Suppressor macrophage treated with lipopolysaccharide for 1 hour (primary cell): ENCODE measurements around the gene CLIP4.

Experiments used
- DNase-seq, 3 donors: peaks; one replicate each; pipeline ENCODE4 v3.0.0-alpha.2; 2020 to 2022

The CLIP4 gene

DNA sequence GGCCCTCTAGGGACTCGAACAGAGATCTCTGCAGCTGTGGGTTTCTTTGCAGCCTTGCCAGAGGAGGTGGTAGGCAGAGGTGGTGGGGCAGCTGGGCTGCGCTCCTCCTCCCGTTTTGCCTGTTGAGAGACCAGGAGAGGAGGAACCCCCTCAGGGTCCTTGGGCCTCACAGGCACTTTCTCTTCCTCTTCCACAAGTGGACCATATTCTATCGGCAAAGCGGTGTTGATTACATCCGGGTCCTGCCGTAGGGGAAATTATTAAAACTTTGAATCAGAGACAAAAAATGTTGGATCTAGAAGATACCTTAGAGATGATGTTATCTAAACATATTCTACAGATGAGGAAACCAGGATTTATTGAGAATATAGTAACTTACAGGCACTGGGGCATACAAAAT lies 78.5 kb downstream of the CLIP4 start:
- no peak for DNase-seq

DNA sequence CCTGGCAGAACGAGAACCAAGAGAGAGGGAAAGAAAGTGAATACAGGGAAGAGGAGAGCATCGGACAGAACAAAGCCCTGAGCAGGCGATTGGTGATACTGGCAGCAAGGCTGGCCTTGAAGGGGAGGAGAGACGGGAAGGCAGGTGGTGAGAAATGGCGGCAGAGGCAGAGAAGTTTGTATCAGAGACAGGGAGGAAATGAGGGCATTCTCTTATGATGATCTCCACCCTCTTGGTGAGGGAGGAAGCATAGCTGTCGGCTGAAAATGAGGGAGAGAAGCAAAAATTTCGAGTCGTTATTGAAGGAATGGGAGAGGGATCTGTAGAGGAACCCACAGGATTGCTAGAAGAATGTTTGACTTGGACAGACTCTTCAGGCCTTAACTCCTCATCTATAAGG lies 80.6 kb downstream of the CLIP4 start:
- DNase-seq: no peak

DNA sequence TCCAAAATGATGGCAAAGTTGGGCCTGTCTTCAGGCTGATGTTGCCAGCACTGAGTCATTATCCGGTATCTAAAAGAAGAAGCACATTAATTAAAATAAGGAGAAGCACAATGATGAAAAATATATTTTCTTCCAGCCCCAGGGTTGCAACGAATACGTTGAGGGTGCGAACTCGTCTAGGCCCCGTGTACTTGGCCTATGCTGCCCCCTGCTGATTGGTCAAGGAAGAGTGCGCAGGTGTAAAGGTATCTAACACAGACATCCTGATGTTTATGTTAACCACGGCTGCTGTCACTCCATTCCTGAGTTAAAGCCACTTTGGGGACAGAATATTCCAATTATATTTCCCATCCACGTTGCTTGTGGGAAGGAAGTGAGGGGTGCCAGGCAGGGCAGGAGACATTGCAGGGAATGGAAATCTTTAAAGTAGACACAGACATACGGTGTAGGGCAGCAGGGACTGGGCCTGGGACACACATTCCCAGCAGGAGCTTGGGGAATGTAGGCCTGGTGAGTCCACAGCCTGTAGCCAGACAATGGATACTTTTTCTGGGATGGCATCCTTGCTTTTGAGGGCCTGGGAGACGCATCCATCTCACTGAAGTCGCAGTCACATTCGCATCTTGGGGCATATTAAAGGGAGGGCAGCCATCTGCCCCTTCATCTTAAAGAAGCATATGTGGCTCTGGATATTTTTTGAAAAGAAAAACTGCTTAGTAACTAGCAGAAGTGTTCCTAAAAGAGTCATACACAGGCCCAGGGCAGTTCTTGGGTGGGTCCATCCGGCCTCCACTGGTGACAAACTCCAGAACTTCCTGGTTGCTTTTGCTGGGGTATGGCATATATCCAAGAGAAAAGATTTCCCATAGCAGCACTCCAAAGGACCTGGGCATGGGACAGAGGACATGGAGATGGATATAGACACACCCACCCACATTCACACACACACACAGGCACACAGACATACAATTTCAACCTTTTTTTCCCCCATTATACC lies 81.9 kb downstream of the CLIP4 start:
- DNase-seq: peak; percentile 46 to 63 (median 48)

DNA sequence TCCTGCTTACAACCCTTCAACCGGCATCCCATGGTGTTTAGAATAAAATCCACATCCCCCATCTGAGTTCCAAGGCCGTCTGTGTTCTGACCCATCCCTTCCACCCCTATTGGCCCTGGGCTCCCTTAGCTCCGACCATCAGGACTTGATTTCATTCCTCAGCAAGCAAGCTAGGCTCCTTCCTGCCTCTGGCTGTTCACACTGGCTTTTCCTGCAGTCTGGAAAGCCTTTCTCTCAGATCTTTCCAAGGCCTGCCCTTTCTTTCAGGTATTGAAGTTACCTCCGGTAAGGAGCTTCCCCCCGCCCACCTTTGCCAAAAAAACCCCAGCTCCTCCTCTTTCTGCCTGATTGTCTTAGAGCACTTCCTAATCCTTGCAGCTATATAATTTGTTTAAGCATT lies 86.8 kb downstream of the CLIP4 start:
- DNase-seq: no peak

DNA sequence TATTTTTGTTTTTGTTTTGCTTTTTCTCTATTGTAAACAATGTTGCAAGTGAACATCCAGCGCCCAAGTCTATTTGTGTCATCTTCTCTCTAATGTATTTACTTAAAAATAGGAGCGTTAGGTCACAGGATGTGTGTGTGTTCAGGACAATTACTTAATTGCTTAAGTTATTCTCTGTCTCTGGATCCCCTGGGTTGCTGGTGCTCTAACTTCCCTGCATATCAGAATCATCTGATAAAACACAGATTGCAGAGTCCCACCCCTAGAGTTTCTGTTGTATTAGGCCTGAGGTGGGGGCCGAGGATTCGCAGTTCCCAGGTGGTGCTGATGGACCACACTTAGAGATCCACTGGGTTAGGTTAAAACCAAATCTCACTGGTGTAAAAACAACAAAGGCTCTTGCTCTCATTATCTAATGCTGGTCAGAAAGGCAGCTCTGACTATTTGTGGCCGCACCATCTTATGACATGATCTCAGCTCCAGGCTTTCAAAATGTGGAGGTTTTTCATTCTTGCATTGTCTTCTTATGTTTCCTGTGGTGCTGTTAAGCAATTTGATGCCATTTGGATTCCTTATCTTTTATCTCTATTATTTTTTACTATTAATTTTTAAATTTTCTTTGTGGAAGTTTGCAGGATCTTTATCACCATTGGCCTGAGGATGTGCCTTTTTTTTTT lies 87.7 kb downstream of the CLIP4 start:
- DNase-seq: no peak

DNA sequence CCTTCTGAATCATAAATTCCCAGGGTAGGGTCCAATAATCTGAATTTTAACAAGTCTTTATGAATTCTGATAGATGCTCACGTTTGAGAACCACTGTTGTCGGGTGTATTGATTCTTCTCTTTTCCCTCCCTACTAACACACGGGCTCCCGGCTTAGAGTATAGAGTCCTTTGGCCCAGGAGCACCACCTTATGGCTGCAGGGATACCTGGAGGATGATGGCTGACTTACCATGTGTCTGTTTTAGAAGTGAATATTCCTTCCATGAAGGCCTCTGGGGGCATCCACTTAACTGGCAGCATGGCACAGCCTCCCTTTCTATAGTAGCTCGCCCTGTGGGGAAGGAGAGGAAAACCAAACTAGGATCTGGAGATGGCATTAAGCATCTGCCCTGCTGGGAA lies 91.7 kb downstream of the CLIP4 start:
- DNase-seq: no peak

DNA sequence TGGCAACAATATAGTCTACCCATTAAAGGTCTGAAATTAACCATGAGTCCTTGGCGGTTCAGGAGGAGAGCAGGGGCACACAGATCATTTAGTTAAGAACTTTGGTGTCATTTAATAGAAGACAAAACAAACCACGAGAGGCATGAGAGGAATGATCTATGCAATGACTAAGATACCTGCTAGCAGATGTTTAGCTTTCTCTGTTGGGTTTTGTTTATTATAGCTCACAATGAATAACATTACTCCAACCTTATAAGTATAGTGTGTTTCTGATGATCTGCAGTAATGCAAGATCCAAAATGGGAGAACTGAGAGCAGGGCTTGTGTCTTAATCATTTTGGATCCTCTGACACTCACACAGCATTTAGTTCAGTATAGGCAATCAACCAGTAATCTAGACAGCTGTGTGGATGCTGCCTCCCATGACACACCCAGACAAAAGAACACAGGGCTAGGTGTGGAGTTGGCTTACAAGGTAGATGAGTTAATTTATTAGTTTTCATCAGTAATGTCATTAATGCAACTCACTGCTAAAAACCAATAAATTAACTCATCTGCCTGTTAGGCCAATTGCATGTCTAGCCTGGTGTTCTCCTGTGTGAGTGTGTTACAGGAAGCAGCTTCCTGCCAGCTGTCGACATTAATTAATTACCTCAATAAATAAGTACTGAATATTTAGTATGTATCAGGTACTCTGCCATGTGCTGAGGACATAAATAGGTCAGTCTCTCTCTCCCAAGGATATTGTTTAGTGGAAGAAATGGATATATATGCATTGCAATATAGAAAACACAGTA lies 92.3 kb downstream of the CLIP4 start:
- no peak for DNase-seq

DNA sequence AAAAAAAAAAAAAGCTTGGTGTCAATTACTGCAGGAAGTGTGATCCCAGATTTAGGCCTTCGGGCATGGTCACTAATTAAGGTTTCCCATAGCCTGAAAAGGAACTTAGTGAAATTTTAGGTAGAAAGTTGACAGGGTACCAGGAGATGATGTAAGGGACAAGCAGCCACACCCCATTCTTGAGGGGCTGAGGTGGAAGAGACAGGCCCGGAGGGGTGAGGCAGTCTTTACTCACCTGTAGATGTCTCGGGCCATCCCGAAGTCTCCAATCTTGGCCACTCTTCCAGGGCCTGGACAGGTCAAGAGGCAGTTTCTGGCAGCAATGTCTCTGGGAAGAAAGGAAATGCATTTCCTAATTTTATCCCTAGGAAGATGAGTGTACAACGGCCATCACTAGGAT lies 94.3 kb downstream of the CLIP4 start:
- DNase-seq: no peak

DNA sequence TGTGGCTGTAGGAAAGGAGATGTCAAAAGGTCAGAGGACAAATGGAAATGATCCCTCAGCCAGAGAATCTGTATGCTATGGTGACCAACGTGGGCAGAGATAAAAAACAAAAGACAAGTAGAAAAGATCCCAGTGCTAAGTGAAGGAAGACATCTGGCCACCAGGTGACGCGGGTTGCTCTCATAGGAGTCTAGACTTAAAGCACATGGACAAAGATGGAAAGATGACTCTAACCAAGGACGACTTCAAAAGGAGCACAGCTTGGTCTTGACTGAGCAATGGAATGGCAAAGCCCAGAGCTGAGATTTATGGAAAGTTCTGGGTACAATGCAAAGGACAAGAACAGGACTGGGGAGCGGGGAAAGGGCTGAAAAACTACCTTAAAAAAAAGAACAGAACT lies 96.8 kb downstream of the CLIP4 start:
- DNase-seq: no peak

DNA sequence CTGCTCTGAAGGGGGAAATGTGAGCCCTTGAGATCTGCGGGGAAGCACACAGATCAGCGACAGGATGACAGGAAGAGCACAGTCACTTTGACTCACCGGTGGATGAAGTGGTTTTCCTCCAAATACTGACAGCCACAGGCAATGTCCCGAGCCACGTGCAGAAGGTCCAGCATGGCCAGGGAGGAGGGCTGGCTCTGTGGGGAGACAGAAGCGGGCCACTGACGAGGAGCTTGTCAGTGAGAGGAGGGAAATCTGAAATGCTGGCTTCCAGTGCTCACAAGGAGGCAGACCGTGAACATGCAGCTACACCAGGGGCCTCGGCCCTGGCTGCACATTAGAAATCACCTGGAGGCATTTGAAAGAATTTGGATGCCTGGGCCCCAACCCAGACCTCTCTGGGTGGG lies 98.7 kb downstream of the CLIP4 start:
- DNase-seq: peak in 2 of 3 donors; percentile 15 to 28

DNA sequence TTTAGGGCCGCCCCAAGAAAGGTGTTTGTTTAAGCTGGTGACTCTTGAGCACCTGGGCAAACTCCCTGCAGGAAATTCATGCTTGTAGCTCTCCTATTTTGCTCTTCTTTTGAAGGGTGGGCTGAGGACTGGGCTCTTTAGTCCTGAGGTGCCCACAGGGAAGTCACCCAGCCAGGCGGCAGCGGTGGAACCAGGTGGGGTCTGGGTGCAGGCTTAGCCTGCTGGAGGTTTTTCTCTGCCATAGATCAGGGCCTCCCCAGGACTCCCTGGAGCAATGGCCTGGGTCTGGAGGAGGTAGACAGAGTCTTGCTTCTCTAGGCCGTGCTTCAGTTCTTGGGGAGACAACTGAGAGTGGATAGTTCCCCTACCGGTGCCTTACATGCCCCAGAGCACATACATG lies 99.9 kb downstream of the CLIP4 start:
- no peak for DNase-seq

DNA sequence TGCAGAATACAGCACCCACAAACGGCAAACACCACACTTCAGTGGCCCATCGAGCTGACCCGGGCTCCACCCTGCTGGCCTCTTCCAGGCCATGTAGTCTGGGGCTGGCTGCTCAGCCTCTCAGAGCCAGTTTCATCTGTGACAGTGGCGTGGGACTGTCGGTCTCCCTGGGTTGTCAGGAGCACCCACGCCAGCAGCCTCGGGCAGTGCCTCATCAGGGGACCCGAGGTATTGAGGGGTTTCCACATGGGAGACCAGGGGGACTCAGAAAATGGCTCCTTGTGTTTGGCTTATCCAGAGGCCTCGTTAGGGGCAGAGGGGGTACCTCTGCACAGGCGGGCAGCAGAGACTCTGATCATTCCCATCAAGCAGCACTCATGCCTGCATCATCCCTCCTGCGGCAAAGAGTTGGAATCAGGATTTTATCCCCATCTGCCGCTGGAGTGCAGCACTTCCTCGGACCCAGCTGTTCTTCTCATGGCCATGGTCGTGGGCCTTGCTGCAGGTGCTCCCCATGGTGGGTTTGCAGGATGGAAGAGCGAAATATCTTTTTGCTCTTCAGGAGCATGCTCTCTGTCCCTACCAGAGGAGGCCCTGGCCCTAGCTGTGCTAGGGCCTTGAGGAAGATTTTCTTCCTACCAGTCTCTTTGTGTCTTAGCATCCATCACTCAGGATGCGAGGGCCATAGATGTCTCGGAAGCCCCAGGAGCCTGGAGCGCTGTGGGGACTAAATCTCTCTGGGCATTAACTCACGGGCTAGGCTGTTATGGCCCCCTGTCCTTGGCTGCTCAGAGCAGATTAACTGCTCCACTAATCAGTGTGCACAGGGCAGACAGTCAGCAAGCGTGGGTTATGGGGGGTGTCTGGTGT lies 100.8 kb downstream of the CLIP4 start:
- no peak for DNase-seq

DNA sequence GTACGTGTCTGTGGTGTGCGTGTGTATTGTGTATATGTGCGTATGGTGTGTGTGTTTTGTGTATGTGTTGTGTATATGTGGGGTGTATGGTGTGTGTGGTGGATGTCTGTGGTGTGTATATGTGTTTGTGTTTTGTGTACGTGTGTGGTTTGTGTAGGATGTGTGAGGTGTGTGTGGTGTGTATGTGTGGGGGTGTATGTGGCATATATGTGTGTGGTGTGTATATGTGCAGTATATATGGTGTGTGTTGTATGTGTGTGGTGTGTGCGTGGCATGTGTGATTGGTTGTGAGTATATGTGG lies 101.3 kb downstream of the CLIP4 start:
- no peak for DNase-seq

DNA sequence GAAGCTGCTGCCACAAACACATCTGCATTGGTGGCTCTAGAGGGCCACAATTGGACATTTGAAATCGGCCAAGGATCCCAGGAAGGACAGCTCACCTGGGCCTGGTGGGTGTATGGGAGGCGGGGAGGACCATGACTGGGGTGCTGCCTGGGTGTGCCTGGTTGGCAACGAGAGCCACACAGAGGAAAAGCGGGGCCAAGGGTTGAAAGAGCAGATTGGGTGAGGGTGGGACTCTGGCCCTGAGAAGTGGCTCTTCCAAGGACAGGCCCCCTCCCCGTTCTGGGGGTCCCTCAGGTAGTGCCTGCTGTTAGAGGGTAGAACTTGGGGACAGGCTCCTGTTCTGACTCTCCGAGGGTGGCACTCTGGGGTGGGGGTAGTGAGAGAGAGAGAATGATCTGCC lies 102.9 kb downstream of the CLIP4 start:
- DNase-seq: no peak

DNA sequence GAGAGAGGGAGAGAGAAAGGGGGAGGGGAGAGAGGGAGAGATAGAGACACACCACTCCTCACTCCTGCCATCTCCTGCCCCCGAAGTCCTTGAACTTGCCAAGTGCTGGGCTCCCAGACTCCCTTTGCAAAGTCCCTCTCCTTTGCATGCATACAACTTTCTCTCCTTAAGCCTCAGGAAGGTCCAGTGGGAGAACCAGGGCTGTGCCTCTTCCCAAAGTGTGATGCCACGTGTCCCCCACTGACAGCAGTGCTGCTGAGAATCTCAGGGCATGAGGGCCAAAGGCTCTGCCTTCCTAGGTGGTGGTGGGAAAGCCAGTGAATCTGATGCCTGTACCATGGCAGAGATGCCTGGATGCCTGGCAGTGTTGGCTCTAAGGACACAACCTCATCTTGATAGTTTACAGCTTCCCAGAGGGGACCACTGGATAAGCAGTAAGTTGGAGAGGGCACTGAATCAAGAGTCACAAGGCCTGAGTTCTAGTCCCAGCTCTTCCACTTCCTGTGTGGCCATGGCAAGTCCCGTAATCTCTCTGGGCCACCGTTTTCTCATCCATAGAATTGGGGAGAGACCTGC lies 103.4 kb downstream of the CLIP4 start:
- no peak for DNase-seq

DNA sequence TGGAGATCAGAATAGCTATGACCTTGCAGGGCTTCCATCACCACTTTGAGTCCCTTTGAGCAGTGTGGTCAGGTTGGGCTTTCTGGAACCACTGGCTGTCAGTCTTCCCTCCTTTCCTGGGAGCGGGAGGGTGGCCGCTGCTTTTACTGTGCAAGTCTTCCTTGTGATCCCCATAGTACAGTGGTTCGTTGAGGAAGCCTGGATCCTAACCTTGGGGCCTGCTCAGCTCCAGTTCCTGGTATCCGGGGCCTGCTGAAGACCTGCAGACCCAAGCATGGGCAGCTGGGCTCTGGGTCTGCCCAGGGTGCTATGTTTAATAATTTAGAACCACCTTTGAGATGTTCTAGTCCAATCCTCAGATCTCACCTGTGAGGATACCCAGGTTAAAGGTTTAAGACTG lies 104.2 kb downstream of the CLIP4 start:
- no peak for DNase-seq

DNA sequence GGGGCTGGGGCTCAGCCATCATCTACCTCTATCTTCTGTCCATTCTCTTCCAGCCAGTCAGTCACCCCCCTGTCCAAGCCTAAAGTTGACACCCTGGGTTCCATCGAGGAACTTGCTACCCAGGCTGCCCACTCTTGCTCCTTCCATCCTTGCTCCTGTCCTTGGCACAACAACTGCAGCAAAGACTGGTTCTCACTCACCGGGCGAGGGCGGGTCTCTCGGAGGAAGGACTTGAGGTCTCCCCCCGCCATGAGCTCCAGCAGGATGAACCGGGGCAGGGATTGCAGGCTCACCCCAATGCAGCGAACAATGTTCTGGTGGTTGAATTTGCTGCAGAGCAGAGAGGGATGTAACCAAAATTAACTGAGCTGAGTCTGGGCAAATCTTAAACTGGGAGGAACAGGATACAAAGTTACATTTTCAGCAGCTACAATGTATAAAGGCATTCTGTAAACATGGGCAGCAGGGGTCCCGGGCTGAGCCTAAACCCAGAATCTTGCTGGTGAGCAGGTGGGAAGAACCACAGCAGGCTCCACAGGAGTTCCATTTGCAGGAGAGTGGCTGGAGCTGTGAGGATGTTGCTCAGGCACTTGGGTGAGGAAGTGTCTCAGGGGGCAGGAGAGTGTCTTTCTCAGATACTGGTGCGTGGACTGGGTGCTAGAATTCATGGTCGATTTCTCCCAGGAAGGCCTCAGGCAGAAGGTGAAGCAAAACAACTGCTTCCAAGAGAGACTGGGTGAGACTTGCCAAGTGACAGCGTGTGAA lies 105.5 kb downstream of the CLIP4 start:
- no peak for DNase-seq

DNA sequence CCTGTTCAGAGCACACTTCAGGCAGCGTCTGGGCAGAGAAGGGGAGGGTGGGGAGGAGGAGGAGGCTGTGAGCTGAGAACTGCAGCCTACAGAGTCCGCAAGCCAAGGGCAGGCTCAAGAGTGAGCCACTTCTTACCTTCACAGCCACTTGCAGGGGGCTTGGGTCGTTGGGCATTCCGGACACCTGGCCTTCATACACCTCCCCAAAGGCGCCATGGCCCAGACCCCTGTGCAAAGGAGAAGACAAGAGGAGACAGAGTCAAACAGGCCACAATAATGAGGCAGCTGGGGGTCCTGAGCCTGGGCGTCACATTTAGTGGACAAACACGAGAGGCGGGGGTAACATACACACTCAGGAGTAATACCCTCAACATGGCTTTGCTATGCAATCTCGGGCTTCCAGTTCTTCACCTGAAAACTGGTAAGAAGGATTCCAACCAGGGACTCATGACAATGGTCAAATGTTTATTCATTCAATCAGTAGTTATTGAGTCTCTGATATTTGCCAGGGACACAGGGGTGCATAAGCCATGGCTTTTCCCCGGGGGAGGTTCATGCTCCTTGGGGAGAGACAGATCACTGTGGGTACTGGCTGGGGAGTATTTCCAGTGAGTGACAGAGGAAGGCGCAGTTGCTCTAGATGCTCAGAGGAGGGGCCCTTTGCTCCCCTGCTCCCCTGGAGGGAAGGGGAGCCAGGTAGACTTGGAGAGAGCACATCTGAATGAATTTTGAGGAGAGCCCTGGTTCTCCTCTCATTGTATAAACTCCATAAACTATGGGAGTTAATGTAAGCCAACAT lies 107.4 kb downstream of the CLIP4 start:
- no peak for DNase-seq

DNA sequence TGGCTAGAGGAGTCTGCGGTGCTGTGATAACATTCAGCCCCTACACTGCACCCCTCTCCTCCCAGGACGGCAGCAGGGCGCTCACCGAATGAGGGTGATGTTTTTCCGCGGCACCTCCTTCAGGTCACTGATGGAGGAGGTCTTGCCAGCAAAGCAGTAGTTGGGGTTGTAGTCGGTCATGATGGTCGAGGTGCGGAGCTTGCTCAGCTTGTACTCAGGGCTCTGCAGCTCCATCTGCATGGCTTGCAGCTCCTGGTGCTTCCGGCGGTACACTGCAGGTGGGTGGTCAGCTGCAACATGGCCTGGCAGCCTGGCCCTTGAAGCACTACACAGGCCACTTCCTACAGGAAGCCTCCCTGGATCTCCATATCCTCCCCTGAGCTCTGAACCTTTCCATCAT lies 108.0 kb downstream of the CLIP4 start:
- no peak for DNase-seq

DNA sequence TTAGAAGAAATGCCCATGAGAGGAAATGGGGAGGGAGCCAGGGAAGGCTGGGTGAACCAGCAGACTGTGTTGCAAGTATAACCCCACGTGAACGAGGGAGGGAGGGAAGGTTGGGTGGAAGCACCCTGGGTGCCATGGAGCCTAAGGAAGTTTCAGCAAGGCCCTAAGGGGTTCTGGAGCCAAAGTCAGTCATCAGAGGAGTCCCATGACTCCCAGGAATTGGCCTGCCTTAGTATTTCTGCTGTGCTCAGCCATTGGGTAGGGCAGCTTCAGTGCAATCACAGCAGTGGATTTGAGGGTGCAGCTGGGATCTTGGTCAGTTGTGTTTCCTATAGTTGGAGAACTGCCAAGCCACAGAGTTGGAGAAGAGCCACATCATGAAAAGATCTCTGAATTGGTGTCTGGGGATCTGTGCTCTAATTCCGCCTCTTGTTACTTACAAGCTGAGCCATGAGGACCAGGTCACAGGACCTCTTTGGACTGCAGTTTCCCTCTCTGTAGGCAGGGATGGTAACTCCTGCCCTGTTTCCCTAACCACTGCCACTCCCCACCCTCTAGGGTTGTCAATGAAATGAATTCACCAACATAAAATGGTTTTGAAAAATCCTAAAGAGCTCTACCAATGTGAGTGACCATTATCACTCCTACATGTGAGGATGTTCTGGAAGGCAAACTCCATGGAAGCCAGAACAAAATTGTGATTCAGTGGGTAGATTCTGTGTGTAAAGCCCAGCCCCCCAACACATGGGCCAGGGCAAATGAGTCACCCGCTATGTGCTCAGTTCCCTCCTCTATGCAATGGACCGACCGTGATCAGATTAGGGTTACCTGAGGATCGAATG lies 108.9 kb downstream of the CLIP4 start:
- DNase-seq: peak; percentile 61 to 76 (median 64)
